Neural cell (in vitro differentiated cells): ENCODE measurements around the gene NCAPD2. TPM values are rescaled to one million over a fixed set of nuclear protein-coding genes. Genes with fewer than 3 reads are reported as not detected.

Source experiments
- H2AFZ ChIP-seq: fragments of 200-600, 300-800 bp; sonication (generic), shearing (Covaris generic); 2 replicates; pipeline ENCODE4 v1.6.0; 2014; ENCODE audit warnings: low read depth, mild to moderate bottlenecking, antibody characterized with exemption, low read length, moderate library complexity
- H3F3A ChIP-seq: fragments of 200-600 bp; shearing (Covaris generic); 2 replicates; pipeline ENCODE4 v1.6.1; 2016; ENCODE audit warnings: mild to moderate bottlenecking, moderate library complexity, mixed read lengths, antibody characterized with exemption, low read length; ENCODE audit not compliant: insufficient read depth, poor library complexity, severe bottlenecking
- H3K27ac ChIP-seq: fragments of 200-600, 300-800 bp; sonication (generic), shearing (Covaris generic); 2 replicates; pipeline ENCODE4 v1.5.1; 2014; ENCODE audit warnings: mild to moderate bottlenecking, low read length, moderate library complexity
- H3K27me3 ChIP-seq: fragments of 300-800, 200-600 bp; sonication (generic), shearing (Covaris generic); 2 replicates; pipeline ENCODE4 v1.6.0; 2014; ENCODE audit warnings: mild to moderate bottlenecking, low read depth, low read length, moderate library complexity; ENCODE audit not compliant: insufficient read depth
- H3K36me3 ChIP-seq: fragments of 300-800, 200-600 bp; sonication (generic), shearing (Covaris generic); 2 replicates; pipeline ENCODE4 v1.5.1; 2014; ENCODE audit warnings: mild to moderate bottlenecking, antibody characterized with exemption, low read length, moderate library complexity; ENCODE audit not compliant: insufficient read depth
- H3K4me2 ChIP-seq: fragments of 300-800, 200-600 bp; sonication (generic), shearing (Covaris generic); 2 replicates; pipeline ENCODE4 v1.6.0; 2014; ENCODE audit warnings: mild to moderate bottlenecking, low read length
- H3K4me3 ChIP-seq: fragments of 300-800, 200-600 bp; sonication (generic), shearing (Covaris generic); 2 replicates; pipeline ENCODE4 v1.5.1; 2014; ENCODE audit warnings: mild to moderate bottlenecking, low read length, moderate library complexity
- H3K79me2 ChIP-seq: fragments of 200-600 bp; shearing (Covaris generic); replicated peaks from 2 replicates; pipeline ENCODE4 v1.6.0; 2014; ENCODE audit warnings: mild to moderate bottlenecking, low read length, moderate library complexity; ENCODE audit not compliant: insufficient read depth
- H3K9ac ChIP-seq: fragments of 300-800, 200-600 bp; sonication (generic), shearing (Covaris generic); 2 replicates; pipeline ENCODE4 v1.6.1; 2016; ENCODE audit warnings: mild to moderate bottlenecking, low read length, mixed read lengths
- H3K9me2 ChIP-seq: fragments of 200-600 bp; shearing (Covaris generic); 2 replicates; pipeline ENCODE4 v1.6.1; 2016; ENCODE audit warnings: mild to moderate bottlenecking, low read length, mixed read lengths; ENCODE audit not compliant: insufficient read depth
- H3K9me3 ChIP-seq: fragments of 200-600, 300-800 bp; sonication (generic), shearing (Covaris generic); 2 replicates; pipeline ENCODE4 v1.6.1; 2016; ENCODE audit warnings: mild to moderate bottlenecking, mixed run types, low read length, moderate library complexity, mixed read lengths
- H4K20me1 ChIP-seq: fragments of 200-600 bp; shearing (Covaris generic); 2 replicates; pipeline ENCODE4 v1.6.1; 2016; ENCODE audit warnings: mild to moderate bottlenecking, mixed run types; ENCODE audit not compliant: insufficient read depth
- CTCF ChIP-seq: fragments of 450-650 bp; IDR thresholded peaks from 2 replicates; pipeline ENCODE4 v1.5.1; 2014; ENCODE audit warnings: antibody characterized with exemption, mild to moderate bottlenecking, moderate library complexity; ENCODE audit not compliant: poor library complexity, severe bottlenecking
- EP300 ChIP-seq: fragments of 450-650 bp; conservative IDR thresholded peaks from 2 replicates; pipeline ENCODE4 v1.6.1; 2014; ENCODE audit warnings: antibody characterized with exemption, mild to moderate bottlenecking, moderate library complexity; ENCODE audit not compliant: poor library complexity, severe bottlenecking
- EZH2 ChIP-seq: fragments of 200-600, 300-800 bp; shearing (Covaris generic), sonication (generic); IDR thresholded peaks from 2 replicates; pipeline ENCODE4 v1.6.1; 2014; ENCODE audit warnings: antibody characterized with exemption, low read length, borderline replicate concordance, mild to moderate bottlenecking; ENCODE audit not compliant: insufficient read depth, poor library complexity, severe bottlenecking
- MXI1 ChIP-seq: fragments of 450-650 bp; conservative IDR thresholded peaks from 2 replicates; pipeline ENCODE4 v1.6.1; 2014; ENCODE audit warnings: antibody characterized with exemption, mild to moderate bottlenecking; ENCODE audit not compliant: poor library complexity, severe bottlenecking
- POLR2AphosphoS5 ChIP-seq: IDR thresholded peaks from 2 replicates; pipeline ENCODE4 v1.6.1; 2012
- RAD21 ChIP-seq: fragments of 450-650 bp; conservative IDR thresholded peaks from 2 replicates; pipeline ENCODE4 v1.6.1; 2014; ENCODE audit warnings: antibody characterized with exemption, mild to moderate bottlenecking, moderate library complexity
- REST ChIP-seq: IDR thresholded peaks from 2 replicates; pipeline ENCODE4 v1.6.1; 2012; ENCODE audit warnings: borderline replicate concordance
- SMC3 ChIP-seq: fragments of 450-650 bp; conservative IDR thresholded peaks from 2 replicates; pipeline ENCODE4 v1.6.1; 2014; ENCODE audit warnings: antibody characterized with exemption, mild to moderate bottlenecking, moderate library complexity; ENCODE audit not compliant: poor library complexity
- TAF1 ChIP-seq: IDR thresholded peaks from 2 replicates; pipeline ENCODE4 v1.6.1; 2012; ENCODE audit warnings: low read depth
- polyA plus RNA-seq: library from polyadenylated mRNA; depleted of rRNA; stranded (reverse); fragments of >200 nt; gene quantifications from 2 replicates; pipeline ENCODE4 v1.2.3, GENCODE V29; 2014

Gene NCAPD2
- polyA plus RNA-seq, 1 donor from 2014 or later: 4.5 TPM

- Histone ChIP-seq H3K9me3 (no peaks in the 10 kb centered on the region), H3K4me2 (no peak overlapping the region), H3K79me2 (peaks cover 19% of the 10 kb centered on the region), H3K27me3 (no peaks in the 10 kb centered on the region), H3F3A (no peaks in the 10 kb centered on the region), H3K9ac (no peak overlapping the region), H4K20me1 (peaks cover 9% of the 10 kb centered on the region), H3K36me3 (peaks cover 11% of the 10 kb centered on the region), H3K4me3 (no peak overlapping the region), H3K27ac (no peak overlapping the region), H3K9me2 (no peaks in the 10 kb centered on the region), H2AFZ (no peak overlapping the region)
- TF ChIP-seq REST: no peak
- TF ChIP-seq MXI1: no peak
- TF ChIP-seq RAD21: no peak
- TF ChIP-seq EP300: no peak
- no peak for TF ChIP-seq TAF1
- TF ChIP-seq SMC3: no peak
- no peak for TF ChIP-seq CTCF
- no peak for TF ChIP-seq POLR2AphosphoS5
- TF ChIP-seq EZH2: no peak
Observed at GRCh38 chr12:6539707-6540134, 45.8 kb downstream of the NCAPD2 start.

GRCh38 chr12:6540181-6540877 is 46.4 kb downstream of the NCAPD2 start:
- Histone ChIP-seq H3K27me3 (no peaks in the 10 kb centered on the region), H2AFZ (no peak overlapping the region), H3K4me3 (no peak overlapping the region), H3F3A (no peaks in the 10 kb centered on the region), H4K20me1 (peaks cover 8% of the 10 kb centered on the region), H3K4me2 (no peak overlapping the region), H3K79me2 (peaks cover 13% of the 10 kb centered on the region), H3K9me2 (no peaks in the 10 kb centered on the region), H3K9me3 (no peaks in the 10 kb centered on the region), H3K9ac (no peak overlapping the region), H3K27ac (no peak overlapping the region), H3K36me3 (peaks cover 11% of the 10 kb centered on the region)
- no peak for TF ChIP-seq REST
- no peak for TF ChIP-seq RAD21
